Non-pigmented ciliary epithelial cell (primary cell): ENCODE measurements around the gene M1AP.

Experiments
- DNase-seq: peaks from one replicate; pipeline ENCODE4 v3.0.0-alpha.2; 2010; ENCODE audit warnings: low read depth

M1AP gene

GRCh38 chr2:74524955-74525716 is 123.0 kb downstream of the M1AP start:
- DNase-seq, result no peak

GRCh38 chr2:74524005-74524404 is 124.1 kb downstream of the M1AP start:
- no peak for DNase-seq

- DNase-seq, result no peak
Observed at GRCh38 chr2:74522516-74522915, 125.6 kb downstream of the M1AP start.

GRCh38 chr2:74516650-74517049 is 131.5 kb downstream of the M1AP start:
- DNase-seq, result no peak

- no peak for DNase-seq
Observed at GRCh38 chr2:74515981-74516633, 132.0 kb downstream of the M1AP start.

- DNase-seq, result no peak
Observed at GRCh38 chr2:74515271-74515980, 132.7 kb downstream of the M1AP start.

GRCh38 chr2:74514368-74515270 is 133.5 kb downstream of the M1AP start, which contains the start of gene TLX2:
Gene TLX2 (plus strand): TSS chr2:74514450. CDS start chr2:74514807, 357 bp downstream.
- no peak for DNase-seq

- no peak for DNase-seq
Observed at GRCh38 chr2:74513605-74514367, 134.3 kb downstream of the M1AP start.

- DNase-seq, result no peak
Observed at GRCh38 chr2:74512744-74513604, 135.2 kb downstream of the M1AP start.

GRCh38 chr2:74511104-74511989 is 136.8 kb downstream of the M1AP start:
- DNase-seq, result no peak

- no peak for DNase-seq
Observed at GRCh38 chr2:74510272-74510671, 137.9 kb downstream of the M1AP start.

- no peak for DNase-seq
Observed at GRCh38 chr2:74507926-74508520, 140.1 kb downstream of the M1AP start.
